HCT116 (cell line): Measurements from ENCODE around the gene CCDC127. TPM values are rescaled to one million over a fixed set of nuclear protein-coding genes. Genes with fewer than 3 reads are reported as not detected.

Experiments used
- ATAC-seq: fragments of 200-7000 bp; cut with Tn5 transposase; 2 replicates; pipeline ENCODE4 v1.9.1; 2020; ENCODE audit warnings: mild to moderate bottlenecking, moderate library complexity
- BruUV-seq: library from RNA; stranded (reverse); fragments of 400-500 nt; replicated peaks from 2 replicates; lab custom pipeline; 2021; lab: Mats Ljungman, UMichigan
- CTCF ChIA-PET: fragments of 300-600 bp; sonication (Branson Sonifier 250); formaldehyde crosslinking; loops from one replicate; lab custom pipeline; 2021; ENCODE audit warnings: antibody characterized with exemption; lab: Charles Lee
- POLR2A ChIA-PET: fragments of 300-600, 350-600 bp; sonication (Branson Sonifier 250); formaldehyde crosslinking; loops from one replicate; lab custom pipeline; 2021; ENCODE audit warnings: antibody characterized with exemption; lab: Charles Lee
- RAD21 ChIA-PET, 2 experiments: fragments of 300-600 bp; sonication (Branson Sonifier 250); formaldehyde crosslinking; loops; one replicate each; lab custom pipeline; 2023; ENCODE audit warnings: low total read pairs in 2 of 2; ENCODE audit not compliant: uncharacterized antibody in 2 of 2, unreplicated experiment in 2 of 2, low non-redundant PET in 1 of 2; lab: Charles Lee
- DNase-seq: peaks from one replicate; pipeline ENCODE4 v3.0.0-alpha.2; 2010; ENCODE audit warnings: low read depth, low spot score
- H2AFZ ChIP-seq: fragments of 200-600 bp; shearing (Covaris generic), sonication (generic); 2 replicates; pipeline ENCODE4 v1.6.1; 2017; ENCODE audit warnings: low read depth, mixed run types, mixed read lengths, antibody characterized with exemption, low read length; ENCODE audit not compliant: poor library complexity, severe bottlenecking
- H3K27ac ChIP-seq: 2 replicates; pipeline ENCODE4 v1.5.1; 2012; ENCODE audit warnings: low read depth, low read length
- H3K27me3 ChIP-seq: fragments of 200-600 bp; sonication (generic); 2 replicates; pipeline ENCODE4 v1.6.1; 2016; ENCODE audit warnings: mixed run types, low read length, mixed read lengths; ENCODE audit not compliant: insufficient read depth
- H3K36me3 ChIP-seq, 2 experiments: fragments of 200-500 bp in 1 of 2; fragments of 200-600 bp in 1 of 2; sonication (Bioruptor generic) in 1 of 2; sonication (generic) in 1 of 2; 2 replicates each; pipeline versions ENCODE4 v1.5.1 to v1.6.1; 2014 to 2016; ENCODE audit warnings: low read length in 2 of 2, inconsistent platforms in 1 of 2, mixed read lengths in 1 of 2, mixed run types in 1 of 2; ENCODE audit not compliant: insufficient read depth in 2 of 2, control insufficient read depth in 1 of 2
- H3K4me1 ChIP-seq, 2 experiments: fragments of 200-600 bp in 1 of 2; sonication (generic) in 1 of 2; 2 replicates each; pipeline versions ENCODE4 v1.5.1 to v1.6.1; 2012 to 2017; ENCODE audit warnings: low read length in 2 of 2, inconsistent platforms in 1 of 2, mild to moderate bottlenecking in 1 of 2, mixed read lengths in 1 of 2, mixed run types in 1 of 2, moderate library complexity in 1 of 2; ENCODE audit not compliant: insufficient read depth in 2 of 2, control insufficient read depth in 1 of 2
- H3K4me2 ChIP-seq: fragments of 200-600 bp; sonication (generic); 2 replicates; pipeline ENCODE4 v1.6.1; 2017; ENCODE audit warnings: mixed run types, low read length, mixed read lengths
- H3K4me3 ChIP-seq, 2 experiments: fragments of 200-600 bp in 1 of 2; sonication (generic) in 1 of 2; replicated peaks in 1 of 2; 2 replicates each; pipeline ENCODE4 v1.5.1; 2011 to 2016; ENCODE audit warnings: low read length in 2 of 2, control low read depth in 1 of 2, low read depth in 1 of 2, mild to moderate bottlenecking in 1 of 2, mixed read lengths in 1 of 2, mixed run types in 1 of 2
- H3K79me2 ChIP-seq: fragments of 200-600 bp; sonication (generic); 2 replicates; pipeline ENCODE4 v1.6.1; 2017; ENCODE audit warnings: mild to moderate bottlenecking, mixed run types, low read length, moderate library complexity, mixed read lengths; ENCODE audit not compliant: insufficient read depth
- H3K9ac ChIP-seq: fragments of 200-600 bp; sonication (generic); 2 replicates; pipeline ENCODE4 v1.6.1; 2016; ENCODE audit warnings: low read length, mixed read lengths
- H3K9me2 ChIP-seq: fragments of 200-600 bp; sonication (generic), shearing (Covaris generic); 2 replicates; pipeline ENCODE4 v1.6.1; 2017; ENCODE audit warnings: mixed run types, mild to moderate bottlenecking, moderate library complexity; ENCODE audit not compliant: insufficient read depth
- H3K9me3 ChIP-seq, 2 experiments: fragments of 200-500 bp in 1 of 2; fragments of 200-600 bp in 1 of 2; sonication (Bioruptor generic) in 1 of 2; sonication (generic) in 1 of 2; 2 replicates each; pipeline ENCODE4 v1.6.1; 2014 to 2017; ENCODE audit warnings: low read length in 2 of 2, mixed read lengths in 2 of 2, inconsistent platforms in 1 of 2, low read depth in 1 of 2, mild to moderate bottlenecking in 1 of 2, mixed run types in 1 of 2, moderate library complexity in 1 of 2; ENCODE audit not compliant: control insufficient read depth in 1 of 2, insufficient read depth in 1 of 2
- H4K20me1 ChIP-seq: fragments of 200-600 bp; sonication (generic), shearing (Covaris generic); 2 replicates; pipeline ENCODE4 v1.6.1; 2017; ENCODE audit warnings: mixed run types, mild to moderate bottlenecking, moderate library complexity; ENCODE audit not compliant: insufficient read depth
- ATF3 ChIP-seq: IDR thresholded peaks from 2 replicates; pipeline ENCODE4 v1.6.1; 2012
- CBX3 ChIP-seq: IDR thresholded peaks from 2 replicates; pipeline ENCODE4 v1.6.1; 2012; ENCODE audit warnings: low read depth
- CEBPB ChIP-seq: IDR thresholded peaks from 2 replicates; pipeline ENCODE4 v1.6.1; 2012; ENCODE audit warnings: low read depth
- EGR1 ChIP-seq: IDR thresholded peaks from 2 replicates; pipeline ENCODE4 v1.6.1; 2012; ENCODE audit warnings: low read depth
- ELF1 ChIP-seq: IDR thresholded peaks from 2 replicates; pipeline ENCODE4 v1.6.1; 2012; ENCODE audit warnings: low read depth, borderline replicate concordance
- EZH2phosphoT487 ChIP-seq: fragments of 200-600 bp; IDR thresholded peaks from 2 replicates; pipeline ENCODE4 v1.6.1; 2018; ENCODE audit warnings: antibody characterized with exemption, borderline replicate concordance
- FOSL1 ChIP-seq: IDR thresholded peaks from 2 replicates; pipeline ENCODE4 v1.6.1; 2012; ENCODE audit warnings: low read depth
- POLR2A ChIP-seq: IDR thresholded peaks from 2 replicates; pipeline ENCODE4 v1.7.0; 2011; ENCODE audit warnings: borderline replicate concordance; ENCODE audit not compliant: insufficient read depth, insufficient read length; ENCODE audit errors: extremely low read depth
- POLR2AphosphoS5 ChIP-seq: IDR thresholded peaks from 2 replicates; pipeline ENCODE4 v1.6.1; 2011; ENCODE audit warnings: mild to moderate bottlenecking, low read depth, low read length, moderate library complexity
- RAD21 ChIP-seq: IDR thresholded peaks from 2 replicates; pipeline ENCODE4 v1.6.1; 2012; ENCODE audit warnings: low read depth, mild to moderate bottlenecking
- SP1 ChIP-seq: IDR thresholded peaks from 2 replicates; pipeline ENCODE4 v1.6.1; 2012; ENCODE audit warnings: low read depth
- SRF ChIP-seq: IDR thresholded peaks from 2 replicates; pipeline ENCODE4 v1.6.1; 2012; ENCODE audit warnings: low read depth
- TCF7L2 ChIP-seq: IDR thresholded peaks from 2 replicates; pipeline ENCODE4 v1.7.0; 2011; ENCODE audit warnings: borderline replicate concordance, inconsistent platforms; ENCODE audit not compliant: insufficient read depth, insufficient read length; ENCODE audit errors: extremely low read depth
- ZFX ChIP-seq: fragments of 450-650 bp; IDR thresholded peaks from 2 replicates; pipeline ENCODE4 v1.6.1; 2017
- ZNF274 ChIP-seq: fragments of 200-500 bp; sonication (Bioruptor generic); IDR thresholded peaks from 2 replicates; pipeline ENCODE4 v1.6.1; 2014; ENCODE audit warnings: mild to moderate bottlenecking, low read depth, low read length, inconsistent platforms
- intact Hi-C: fragments of 100-400 bp; cut with micrococcal nuclease; formaldehyde crosslinking; loops from 2 replicates; pipeline ENCODE4 v1.10.0; 2022
- total RNA-seq: library from RNA; stranded (reverse); gene quantifications from one replicate; pipeline ENCODE4 v1.2.1, GENCODE V29; 2021; ENCODE audit not compliant: unreplicated experiment
- TF ChIP-seq, protein P1 (sequence below): IDR thresholded peaks from 2 replicates; pipeline ENCODE4 v1.6.1; 2011; ENCODE audit warnings: mild to moderate bottlenecking, low read length, moderate library complexity; ENCODE audit not compliant: insufficient replicate concordance; ENCODE audit errors: extremely low read depth
- TF ChIP-seq, protein P2 (sequence below), 3 experiments: fragments of 200-600 bp in 1 of 3; sonication (generic) in 1 of 3; IDR thresholded peaks in 2 of 3; conservative IDR thresholded peaks in 1 of 3; 2 replicates each; pipeline ENCODE4 v1.5.1; 2012 to 2017; ENCODE audit warnings: low read depth in 2 of 3, low read length in 2 of 3, antibody characterized with exemption in 1 of 3, borderline replicate concordance in 1 of 3, control low read depth in 1 of 3, mild to moderate bottlenecking in 1 of 3, mixed read lengths in 1 of 3, mixed run types in 1 of 3, moderate library complexity in 1 of 3; ENCODE audit not compliant: insufficient read depth in 1 of 3
- TF ChIP-seq, protein P3 (sequence below): IDR thresholded peaks from 2 replicates; pipeline ENCODE4 v1.6.1; 2012
- TF ChIP-seq, protein P4 (sequence below): IDR thresholded peaks from 2 replicates; pipeline ENCODE4 v1.6.1; 2012; ENCODE audit warnings: low read depth

The CCDC127 gene
- total RNA-seq, 1 experiment from 2014 or later, result 5.1 TPM

DNA sequence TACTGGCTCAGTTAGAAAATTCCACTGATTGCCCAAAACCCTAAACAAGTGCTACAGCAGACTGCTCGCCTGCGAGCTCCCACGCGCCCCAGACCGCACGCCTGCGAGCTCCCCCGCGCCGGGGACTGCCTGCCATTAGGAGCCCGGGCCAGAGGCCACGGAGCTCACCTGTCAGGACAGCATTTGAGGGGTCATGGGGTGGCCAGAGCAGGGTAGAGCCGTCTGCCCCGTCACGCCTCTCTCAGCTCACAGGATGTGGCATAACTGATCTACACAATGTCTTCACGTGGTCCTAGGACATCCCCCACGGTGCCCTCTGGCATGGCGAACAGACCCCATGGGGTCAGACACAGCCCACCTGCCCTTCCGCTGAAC is 55.8 kb downstream of the CCDC127 start:
- POLR2A ChIA-PET, result no interaction called here

More for the DNA sequence above, 55.8 kb downstream of the CCDC127 start:
- DNase-seq (no peak), ATAC-seq (no peak)
- Histone ChIP-seq H3K9me3 (no peaks in the 10 kb centered on the region), H3K4me1 (no peaks in the 10 kb centered on the region), H3K79me2 (no peaks in the 10 kb centered on the region), H3K27ac (no peak overlapping the region), H4K20me1 (no peaks in the 10 kb centered on the region), H3K9ac (no peak overlapping the region), H2AFZ (no peak overlapping the region), H3K27me3 (no peaks in the 10 kb centered on the region), H3K9me2 (no peaks in the 10 kb centered on the region), H3K4me2 (no peak overlapping the region), H3K4me3 (no peak overlapping the region), H3K36me3 (no peaks in the 10 kb centered on the region)
- intact Hi-C loops, result no loop called here
- CTCF ChIA-PET, result no interaction called here
- no TSS peak for BruUV-seq
- TF ChIP-seq ZNF274, result no peak
- TF ChIP-seq TCF7L2, result no peak
- no peak for TF ChIP-seq ATF3
- no peak for TF ChIP-seq EGR1
- TF ChIP-seq, protein P1, sequence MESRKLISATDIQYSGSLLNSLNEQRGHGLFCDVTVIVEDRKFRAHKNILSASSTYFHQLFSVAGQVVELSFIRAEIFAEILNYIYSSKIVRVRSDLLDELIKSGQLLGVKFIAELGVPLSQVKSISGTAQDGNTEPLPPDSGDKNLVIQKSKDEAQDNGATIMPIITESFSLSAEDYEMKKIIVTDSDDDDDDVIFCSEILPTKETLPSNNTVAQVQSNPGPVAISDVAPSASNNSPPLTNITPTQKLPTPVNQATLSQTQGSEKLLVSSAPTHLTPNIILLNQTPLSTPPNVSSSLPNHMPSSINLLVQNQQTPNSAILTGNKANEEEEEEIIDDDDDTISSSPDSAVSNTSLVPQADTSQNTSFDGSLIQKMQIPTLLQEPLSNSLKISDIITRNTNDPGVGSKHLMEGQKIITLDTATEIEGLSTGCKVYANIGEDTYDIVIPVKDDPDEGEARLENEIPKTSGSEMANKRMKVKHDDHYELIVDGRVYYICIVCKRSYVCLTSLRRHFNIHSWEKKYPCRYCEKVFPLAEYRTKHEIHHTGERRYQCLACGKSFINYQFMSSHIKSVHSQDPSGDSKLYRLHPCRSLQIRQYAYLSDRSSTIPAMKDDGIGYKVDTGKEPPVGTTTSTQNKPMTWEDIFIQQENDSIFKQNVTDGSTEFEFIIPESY, result no peak
- TF ChIP-seq, protein P2, sequence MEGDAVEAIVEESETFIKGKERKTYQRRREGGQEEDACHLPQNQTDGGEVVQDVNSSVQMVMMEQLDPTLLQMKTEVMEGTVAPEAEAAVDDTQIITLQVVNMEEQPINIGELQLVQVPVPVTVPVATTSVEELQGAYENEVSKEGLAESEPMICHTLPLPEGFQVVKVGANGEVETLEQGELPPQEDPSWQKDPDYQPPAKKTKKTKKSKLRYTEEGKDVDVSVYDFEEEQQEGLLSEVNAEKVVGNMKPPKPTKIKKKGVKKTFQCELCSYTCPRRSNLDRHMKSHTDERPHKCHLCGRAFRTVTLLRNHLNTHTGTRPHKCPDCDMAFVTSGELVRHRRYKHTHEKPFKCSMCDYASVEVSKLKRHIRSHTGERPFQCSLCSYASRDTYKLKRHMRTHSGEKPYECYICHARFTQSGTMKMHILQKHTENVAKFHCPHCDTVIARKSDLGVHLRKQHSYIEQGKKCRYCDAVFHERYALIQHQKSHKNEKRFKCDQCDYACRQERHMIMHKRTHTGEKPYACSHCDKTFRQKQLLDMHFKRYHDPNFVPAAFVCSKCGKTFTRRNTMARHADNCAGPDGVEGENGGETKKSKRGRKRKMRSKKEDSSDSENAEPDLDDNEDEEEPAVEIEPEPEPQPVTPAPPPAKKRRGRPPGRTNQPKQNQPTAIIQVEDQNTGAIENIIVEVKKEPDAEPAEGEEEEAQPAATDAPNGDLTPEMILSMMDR (IDR thresholded peaks at IDR 0.05 in 2 of 3, conservative IDR thresholded peaks at IDR 0.05 in 1 of 3; ENCODE audit: borderline replicate concordance in 1 of 3, insufficient read depth in 1 of 3, low read depth in 2 of 3, low read length in 2 of 3), result no peak
- no peak for TF ChIP-seq ZFX
- no peak for TF ChIP-seq RAD21
- no peak for TF ChIP-seq FOSL1
- TF ChIP-seq SRF, result no peak
- TF ChIP-seq ELF1, result no peak
- no peak for TF ChIP-seq CEBPB
- no peak for TF ChIP-seq POLR2A
- TF ChIP-seq, protein P3, sequence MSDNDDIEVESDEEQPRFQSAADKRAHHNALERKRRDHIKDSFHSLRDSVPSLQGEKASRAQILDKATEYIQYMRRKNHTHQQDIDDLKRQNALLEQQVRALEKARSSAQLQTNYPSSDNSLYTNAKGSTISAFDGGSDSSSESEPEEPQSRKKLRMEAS, result no peak
- TF ChIP-seq CBX3, result no peak
- no peak for TF ChIP-seq EZH2phosphoT487
- TF ChIP-seq, protein P4, sequence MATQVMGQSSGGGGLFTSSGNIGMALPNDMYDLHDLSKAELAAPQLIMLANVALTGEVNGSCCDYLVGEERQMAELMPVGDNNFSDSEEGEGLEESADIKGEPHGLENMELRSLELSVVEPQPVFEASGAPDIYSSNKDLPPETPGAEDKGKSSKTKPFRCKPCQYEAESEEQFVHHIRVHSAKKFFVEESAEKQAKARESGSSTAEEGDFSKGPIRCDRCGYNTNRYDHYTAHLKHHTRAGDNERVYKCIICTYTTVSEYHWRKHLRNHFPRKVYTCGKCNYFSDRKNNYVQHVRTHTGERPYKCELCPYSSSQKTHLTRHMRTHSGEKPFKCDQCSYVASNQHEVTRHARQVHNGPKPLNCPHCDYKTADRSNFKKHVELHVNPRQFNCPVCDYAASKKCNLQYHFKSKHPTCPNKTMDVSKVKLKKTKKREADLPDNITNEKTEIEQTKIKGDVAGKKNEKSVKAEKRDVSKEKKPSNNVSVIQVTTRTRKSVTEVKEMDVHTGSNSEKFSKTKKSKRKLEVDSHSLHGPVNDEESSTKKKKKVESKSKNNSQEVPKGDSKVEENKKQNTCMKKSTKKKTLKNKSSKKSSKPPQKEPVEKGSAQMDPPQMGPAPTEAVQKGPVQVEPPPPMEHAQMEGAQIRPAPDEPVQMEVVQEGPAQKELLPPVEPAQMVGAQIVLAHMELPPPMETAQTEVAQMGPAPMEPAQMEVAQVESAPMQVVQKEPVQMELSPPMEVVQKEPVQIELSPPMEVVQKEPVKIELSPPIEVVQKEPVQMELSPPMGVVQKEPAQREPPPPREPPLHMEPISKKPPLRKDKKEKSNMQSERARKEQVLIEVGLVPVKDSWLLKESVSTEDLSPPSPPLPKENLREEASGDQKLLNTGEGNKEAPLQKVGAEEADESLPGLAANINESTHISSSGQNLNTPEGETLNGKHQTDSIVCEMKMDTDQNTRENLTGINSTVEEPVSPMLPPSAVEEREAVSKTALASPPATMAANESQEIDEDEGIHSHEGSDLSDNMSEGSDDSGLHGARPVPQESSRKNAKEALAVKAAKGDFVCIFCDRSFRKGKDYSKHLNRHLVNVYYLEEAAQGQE, result no peak
- TF ChIP-seq POLR2AphosphoS5, result no peak
- no peak for TF ChIP-seq SP1
- RAD21 ChIA-PET, result no interaction called here
